GM21576 (cell line): ENCODE results near the gene CFAP97.

Source experiments
- ATAC-seq: cut with Tn5 transposase; IDR thresholded peaks from one replicate; pipeline ENCODE4 v1.9.1; 2021; ENCODE audit warnings: mild to moderate bottlenecking, moderate library complexity; ENCODE audit not compliant: unreplicated experiment

The CFAP97 gene

DNA sequence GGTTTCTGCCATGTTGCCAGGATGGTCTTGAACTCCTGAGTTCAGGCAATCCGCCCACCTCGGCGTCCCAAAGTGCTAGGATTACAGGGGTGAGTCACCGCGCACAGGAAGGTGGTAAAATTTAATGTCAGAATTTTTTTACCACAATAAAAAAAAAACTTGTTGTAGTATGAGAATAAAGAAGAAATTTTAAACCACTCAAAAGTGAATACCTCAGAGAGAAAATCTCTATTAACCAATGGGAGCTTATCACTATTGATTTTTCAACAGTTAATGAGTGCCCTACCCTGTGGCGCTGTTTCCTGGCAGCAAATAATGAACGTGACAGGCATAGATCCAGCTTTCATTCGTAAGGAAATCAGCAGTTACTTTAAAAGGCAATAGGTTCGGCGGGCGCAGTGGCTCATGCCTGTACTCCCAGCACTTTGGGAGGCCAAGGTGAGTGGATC lies 93.4 kb downstream of the CFAP97 start:
- ATAC-seq = no peak

DNA sequence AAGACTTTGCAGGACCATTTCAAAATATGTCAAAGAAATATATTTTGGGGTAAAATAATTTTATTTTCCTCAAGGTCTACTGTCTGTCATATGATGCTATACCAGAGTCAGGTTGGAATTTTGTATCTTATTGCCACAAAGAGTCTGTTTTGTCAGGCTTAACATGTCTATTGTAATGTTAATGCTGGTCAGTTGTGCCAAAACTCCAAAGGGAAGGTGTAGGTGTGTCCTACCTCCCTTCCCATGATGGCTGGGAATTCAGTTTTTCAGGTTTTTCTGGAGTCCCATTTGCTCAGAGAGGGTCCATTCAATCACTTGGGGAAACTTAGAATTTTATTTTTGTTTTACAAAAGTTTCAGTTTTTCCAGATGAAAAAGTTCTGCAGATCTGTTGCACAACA lies 94.1 kb downstream of the CFAP97 start:
- ATAC-seq = no peak
